Suprapubic skin (tissue), 3 donors: ENCODE results near the gene PPP1R27.

Source experiments
- EP300 ChIP-seq: sonication (generic); formaldehyde crosslinking; IDR thresholded peaks from one replicate; pipeline ENCODE4 v1.6.1; 2017; ENCODE audit warnings: antibody characterized with exemption
- TF ChIP-seq, protein P1 (sequence below), 2 donors: fragments of 200-600 bp in 1 of 2; fragments of 450-650 bp in 1 of 2; sonication (generic) in 1 of 2; IDR thresholded peaks; one replicate each; pipeline ENCODE4 v1.5.1; 2016 to 2019; ENCODE audit warnings: antibody characterized with exemption in 2 of 2, mild to moderate bottlenecking in 1 of 2, moderate library complexity in 1 of 2

- TF ChIP-seq, protein P1, sequence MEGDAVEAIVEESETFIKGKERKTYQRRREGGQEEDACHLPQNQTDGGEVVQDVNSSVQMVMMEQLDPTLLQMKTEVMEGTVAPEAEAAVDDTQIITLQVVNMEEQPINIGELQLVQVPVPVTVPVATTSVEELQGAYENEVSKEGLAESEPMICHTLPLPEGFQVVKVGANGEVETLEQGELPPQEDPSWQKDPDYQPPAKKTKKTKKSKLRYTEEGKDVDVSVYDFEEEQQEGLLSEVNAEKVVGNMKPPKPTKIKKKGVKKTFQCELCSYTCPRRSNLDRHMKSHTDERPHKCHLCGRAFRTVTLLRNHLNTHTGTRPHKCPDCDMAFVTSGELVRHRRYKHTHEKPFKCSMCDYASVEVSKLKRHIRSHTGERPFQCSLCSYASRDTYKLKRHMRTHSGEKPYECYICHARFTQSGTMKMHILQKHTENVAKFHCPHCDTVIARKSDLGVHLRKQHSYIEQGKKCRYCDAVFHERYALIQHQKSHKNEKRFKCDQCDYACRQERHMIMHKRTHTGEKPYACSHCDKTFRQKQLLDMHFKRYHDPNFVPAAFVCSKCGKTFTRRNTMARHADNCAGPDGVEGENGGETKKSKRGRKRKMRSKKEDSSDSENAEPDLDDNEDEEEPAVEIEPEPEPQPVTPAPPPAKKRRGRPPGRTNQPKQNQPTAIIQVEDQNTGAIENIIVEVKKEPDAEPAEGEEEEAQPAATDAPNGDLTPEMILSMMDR (IDR thresholded peaks at IDR 0.05), result no peak
- TF ChIP-seq EP300, result no peak
Measured at GRCh38 chr17:81842725-81843504, 8.1 kb upstream of the PPP1R27 start.
